Stomach (tissue), 4 donors: Measurements from ENCODE around the gene ABCG5.

Experiments used
- CTCF ChIP-seq, 7 experiments: fragments of 450-650 bp in 4 of 7; fragments of 200-600 bp in 3 of 7; sonication (generic) in 3 of 7; IDR thresholded peaks; one replicate each; pipeline ENCODE4 v1.5.1; 2016 to 2019; ENCODE audit warnings: antibody characterized with exemption in 7 of 7, control low read depth in 2 of 7, mild to moderate bottlenecking in 1 of 7
- EP300 ChIP-seq: sonication (generic); formaldehyde crosslinking; IDR thresholded peaks from one replicate; pipeline ENCODE4 v1.6.1; 2017; ENCODE audit warnings: antibody characterized with exemption
- POLR2A ChIP-seq, 4 donors: fragments of 450-650 bp; IDR thresholded peaks; one replicate each; pipeline ENCODE4 v1.6.1; 2016; ENCODE audit warnings: antibody characterized with exemption in 4 of 4, control low read depth in 2 of 4, mild to moderate bottlenecking in 1 of 4, moderate library complexity in 1 of 4
- POLR2AphosphoS5 ChIP-seq, 3 donors: sonication (generic); formaldehyde crosslinking; IDR thresholded peaks; one replicate each; pipeline ENCODE4 v1.6.1; 2016; ENCODE audit warnings: antibody characterized with exemption in 3 of 3

- TF ChIP-seq CTCF (IDR thresholded peaks at IDR 0.05) (no peak), POLR2A (IDR thresholded peaks at IDR 0.05) (no peak), EP300 (no peak), POLR2AphosphoS5 (IDR thresholded peaks at IDR 0.05) (no peak)
Observed at GRCh38 chr2:43832457-43832856, 6.2 kb downstream of the ABCG5 start.
